Measurements from ENCODE around the gene SH3D21.

SH3D21 gene

GRCh38 chr1:36258960-36259344 is 47.2 kb upstream of the SH3D21 start:
- Histone ChIP-seq H3K27ac (replicated peaks) (no peak overlapping the region), H3K4me3 (replicated peaks; ENCODE audit: insufficient read depth, low read length) (no peak overlapping the region), H3K27me3 (ENCODE audit: insufficient read depth, poor library complexity, severe bottlenecking) (no peaks in the 10 kb centered on the region)
- TF ChIP-seq GABPA (IDR thresholded peaks at IDR 0.05; ENCODE audit: low read depth): no peak
- TF ChIP-seq CTCF (IDR thresholded peaks at IDR 0.05; ENCODE audit: insufficient read depth, low read length): no peak
- TF ChIP-seq REST (IDR thresholded peaks at IDR 0.05; ENCODE audit: insufficient replicate concordance, low read depth): no peak
- no peak for TF ChIP-seq POLR2AphosphoS5 (IDR thresholded peaks at IDR 0.05; ENCODE audit: low read depth)
- no peak for TF ChIP-seq SPI1 (IDR thresholded peaks at IDR 0.05; ENCODE audit: borderline replicate concordance, low read depth)
- no peak for DNase-seq (ENCODE audit: low read depth in 1 of 2, low spot score in 1 of 2)

DNA sequence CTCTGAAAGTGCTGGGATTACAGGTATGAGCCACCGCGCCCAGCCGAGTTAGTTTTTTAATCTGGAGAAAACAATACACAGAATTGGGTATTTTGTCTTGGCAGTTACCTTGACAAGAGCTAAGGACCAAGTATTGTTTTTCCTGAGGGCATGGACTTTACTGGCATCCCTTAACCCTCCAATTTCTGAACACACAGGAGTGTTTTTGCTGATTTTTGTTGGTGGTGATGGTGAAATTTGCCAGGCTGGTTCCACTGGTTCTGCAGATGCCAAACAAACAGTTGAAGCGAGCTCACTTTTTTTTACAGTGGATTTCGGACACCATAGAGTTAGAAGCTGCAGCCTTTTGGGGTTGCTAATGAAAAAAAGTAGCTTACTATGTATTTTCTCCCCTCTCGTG is 37.2 kb upstream of the SH3D21 start:
- TF ChIP-seq GABPA (IDR thresholded peaks at IDR 0.05; ENCODE audit: low read depth): no peak
- TF ChIP-seq REST (IDR thresholded peaks at IDR 0.05; ENCODE audit: insufficient replicate concordance, low read depth): no peak
- TF ChIP-seq SPI1 (IDR thresholded peaks at IDR 0.05; ENCODE audit: borderline replicate concordance, low read depth): no peak
- no peak for TF ChIP-seq POLR2AphosphoS5 (IDR thresholded peaks at IDR 0.05; ENCODE audit: low read depth)
- TF ChIP-seq CTCF (IDR thresholded peaks at IDR 0.05; ENCODE audit: insufficient read depth, low read length): no peak
- no peak overlapping the region for H3K27ac ChIP-seq (replicated peaks)
- no peak for DNase-seq (ENCODE audit: low read depth in 1 of 2, low spot score in 1 of 2)
- H3K27me3 ChIP-seq (ENCODE audit: insufficient read depth, poor library complexity, severe bottlenecking): no peaks in the 10 kb centered on the region
- H3K4me3 ChIP-seq (replicated peaks; ENCODE audit: insufficient read depth, low read length): no peak overlapping the region

DNA sequence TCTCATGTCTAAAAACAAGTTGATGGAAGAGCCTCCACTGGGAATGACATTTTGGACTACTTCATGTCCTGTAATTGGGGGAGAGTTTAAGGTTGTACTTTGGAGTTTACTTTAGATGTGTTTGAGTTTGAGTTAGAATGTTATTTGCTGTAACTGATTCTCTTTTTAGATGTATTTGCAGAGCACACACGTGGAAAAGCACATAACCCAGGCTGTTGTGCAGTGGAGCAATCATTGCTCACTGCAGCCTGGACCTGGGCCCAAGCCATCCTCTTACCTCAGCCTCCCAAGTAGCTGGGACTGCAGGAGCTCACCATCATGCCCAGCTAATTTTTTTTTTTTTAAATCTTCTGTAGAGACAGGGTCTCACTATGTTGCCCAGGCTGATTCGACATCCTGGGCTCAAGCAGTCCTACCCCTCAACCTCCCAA is 36.7 kb upstream of the SH3D21 start:
- TF ChIP-seq REST (IDR thresholded peaks at IDR 0.05; ENCODE audit: insufficient replicate concordance, low read depth) (no peak), POLR2AphosphoS5 (IDR thresholded peaks at IDR 0.05; ENCODE audit: low read depth) (no peak), CTCF (IDR thresholded peaks at IDR 0.05; ENCODE audit: insufficient read depth, low read length) (no peak), GABPA (IDR thresholded peaks at IDR 0.05; ENCODE audit: low read depth) (no peak), SPI1 (IDR thresholded peaks at IDR 0.05; ENCODE audit: borderline replicate concordance, low read depth) (no peak)

More for the DNA sequence above, 36.7 kb upstream of the SH3D21 start:
- Histone ChIP-seq H3K27ac (replicated peaks) (no peak overlapping the region), H3K4me3 (replicated peaks; ENCODE audit: insufficient read depth, low read length) (no peak overlapping the region), H3K27me3 (ENCODE audit: insufficient read depth, poor library complexity, severe bottlenecking) (no peaks in the 10 kb centered on the region)
- DNase-seq (ENCODE audit: low read depth in 1 of 2, low spot score in 1 of 2): no peak

Data from HL-60 (cell line).